Measurements from ENCODE around the gene MAGOH.

Gene MAGOH

DNA sequence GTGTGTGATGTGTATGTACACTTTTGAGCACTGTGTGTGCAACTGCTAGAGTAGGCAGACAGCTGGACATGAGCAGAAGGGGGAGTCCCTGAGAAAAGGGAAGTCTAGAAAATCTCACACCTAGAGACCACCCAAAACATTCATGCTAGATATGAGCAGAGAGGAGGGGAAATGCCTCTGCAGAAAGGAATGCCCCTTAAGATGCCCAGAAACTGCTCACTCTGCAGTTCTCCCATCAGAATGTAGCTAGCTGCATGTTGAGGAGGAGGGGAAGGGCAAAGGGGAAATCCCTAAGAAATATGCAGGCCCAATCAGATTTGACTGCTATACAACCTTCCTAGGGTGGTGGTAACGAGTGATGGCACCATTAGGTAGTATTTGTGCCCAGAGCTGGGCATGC, 31.8 kb upstream of the MAGOH start:
- no peak for DNase-seq

- no peak for DNase-seq
These were observed 29.4 kb upstream of the MAGOH start for GRCh38 chr1:53267761-53268160.

DNA sequence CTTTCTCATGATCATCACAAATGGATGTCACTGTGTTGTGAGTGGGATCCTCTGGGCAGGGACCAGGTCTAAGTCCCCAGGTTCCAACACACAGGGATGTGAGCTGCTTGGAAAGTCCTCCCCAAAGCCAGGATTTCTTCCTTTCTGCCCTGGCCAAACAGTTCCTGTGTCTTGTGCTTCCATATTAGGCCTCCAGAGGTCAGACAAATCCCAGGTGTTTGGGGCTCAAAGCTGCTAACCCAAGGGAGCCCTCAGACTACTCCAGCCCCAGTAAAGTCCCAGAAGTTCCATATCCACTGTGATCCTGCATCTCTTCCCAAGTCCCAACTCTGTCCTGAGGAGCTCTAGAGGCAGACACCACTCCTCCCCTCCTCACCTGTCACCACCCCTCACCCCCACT, 27.7 kb upstream of the MAGOH start:
- DNase-seq: no peak

- DNase-seq: no peak
These were observed 27.3 kb upstream of the MAGOH start for GRCh38 chr1:53265581-53265980.

- no peak for DNase-seq
These were observed 25.7 kb upstream of the MAGOH start for GRCh38 chr1:53264048-53264447.

DNA sequence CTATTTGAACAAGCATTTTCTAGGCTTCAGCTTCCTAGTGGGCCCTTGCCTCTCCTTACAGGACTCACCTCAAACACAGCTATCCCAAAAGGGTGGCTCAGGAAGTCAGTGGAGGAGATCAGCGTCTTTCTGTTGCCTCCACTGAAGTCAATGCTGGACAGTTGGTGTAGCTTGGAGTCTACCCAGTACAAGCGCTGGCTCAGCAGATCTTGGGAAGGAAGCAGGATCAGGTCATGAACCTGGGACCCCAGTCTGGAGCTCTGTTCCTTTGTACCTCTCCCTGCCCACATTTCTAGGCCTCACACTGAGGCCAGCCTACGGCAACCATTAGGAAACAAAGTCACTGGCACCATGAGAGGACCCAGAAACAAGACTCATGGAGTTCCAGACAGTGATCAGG, 23.7 kb upstream of the MAGOH start:
- DNase-seq: no peak

DNA sequence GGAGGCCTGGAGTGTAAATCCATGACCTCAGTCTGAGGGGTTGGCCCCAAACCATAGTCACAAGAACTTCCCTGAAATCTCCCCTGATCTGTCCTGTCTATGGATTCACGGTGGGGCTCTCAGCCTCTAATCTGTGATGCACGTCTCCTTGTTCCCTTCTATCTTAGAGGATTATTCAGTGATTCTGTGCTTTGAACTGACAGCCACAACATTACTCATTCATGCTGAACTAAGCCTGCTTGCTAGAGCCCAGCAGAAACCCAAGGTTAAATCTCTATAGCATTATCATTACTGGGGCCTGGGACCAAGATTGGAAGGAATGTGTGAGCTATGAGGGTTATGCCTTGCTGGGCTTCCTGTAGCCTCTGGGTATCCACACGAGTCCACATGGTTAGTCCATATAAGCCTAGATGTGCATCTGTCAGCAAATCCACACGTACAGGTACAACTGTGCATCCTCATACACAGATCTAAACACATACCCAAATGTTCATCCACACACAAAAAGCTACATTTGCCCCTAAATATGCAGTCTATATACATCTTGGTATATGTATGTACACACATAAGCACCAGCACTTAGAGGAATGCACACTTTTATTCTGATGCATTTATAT, 22.4 kb upstream of the MAGOH start:
- no peak for DNase-seq

GRCh38 chr1:53259932-53260331, 21.6 kb upstream of the MAGOH start:
- no peak for DNase-seq

DNA sequence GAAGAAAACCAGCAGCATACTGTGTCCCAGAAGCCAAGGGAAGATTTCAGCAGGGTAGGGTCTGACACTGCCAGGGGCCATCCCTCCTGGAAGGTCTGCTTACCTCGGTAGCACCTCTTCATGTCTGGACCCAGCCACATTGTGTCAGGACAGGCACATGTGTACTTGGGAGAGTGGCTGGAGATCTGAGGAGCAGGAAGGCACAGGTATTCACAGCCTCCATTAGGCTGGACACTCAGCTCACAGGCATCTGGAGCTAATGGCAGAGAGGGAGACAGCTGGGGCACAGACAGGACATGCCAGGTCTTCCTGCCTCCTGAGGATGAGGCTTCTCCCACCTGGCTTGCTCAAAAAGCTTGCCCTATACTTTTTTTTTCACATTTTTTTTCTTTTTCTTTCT, 19.9 kb upstream of the MAGOH start:
- DNase-seq: no peak

DNA sequence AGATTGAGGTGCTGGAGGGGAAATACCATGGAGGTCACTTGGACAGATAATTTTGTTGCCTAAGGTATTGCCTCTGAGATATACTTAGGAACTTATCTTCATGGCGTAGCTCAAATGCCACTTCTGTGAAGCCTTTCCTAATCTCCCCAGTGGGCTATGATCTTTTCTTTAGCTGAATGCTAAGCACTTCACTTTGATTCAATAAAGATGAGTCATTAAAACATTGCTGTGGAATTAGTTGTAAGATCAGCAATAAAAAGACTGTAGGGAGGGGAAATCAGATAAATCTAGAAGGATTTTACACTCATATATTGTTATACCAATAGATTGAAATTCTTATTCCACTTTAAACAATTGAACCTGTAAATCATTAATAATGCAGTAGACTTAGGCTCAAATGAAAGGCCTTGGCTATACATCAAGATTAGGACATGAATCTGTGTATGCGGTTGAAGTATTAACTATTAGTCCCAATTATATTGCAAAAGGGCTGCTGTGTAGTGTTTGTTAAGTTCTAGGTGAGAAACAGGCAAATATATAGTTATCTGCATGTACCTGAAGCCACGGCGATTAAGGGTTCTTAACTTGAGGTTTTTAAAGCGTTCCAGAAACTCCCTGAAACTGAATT, 19.2 kb upstream of the MAGOH start:
- DNase-seq: no peak

GRCh38 chr1:53256511-53257453, 18.5 kb upstream of the MAGOH start:
- no peak for DNase-seq

DNA sequence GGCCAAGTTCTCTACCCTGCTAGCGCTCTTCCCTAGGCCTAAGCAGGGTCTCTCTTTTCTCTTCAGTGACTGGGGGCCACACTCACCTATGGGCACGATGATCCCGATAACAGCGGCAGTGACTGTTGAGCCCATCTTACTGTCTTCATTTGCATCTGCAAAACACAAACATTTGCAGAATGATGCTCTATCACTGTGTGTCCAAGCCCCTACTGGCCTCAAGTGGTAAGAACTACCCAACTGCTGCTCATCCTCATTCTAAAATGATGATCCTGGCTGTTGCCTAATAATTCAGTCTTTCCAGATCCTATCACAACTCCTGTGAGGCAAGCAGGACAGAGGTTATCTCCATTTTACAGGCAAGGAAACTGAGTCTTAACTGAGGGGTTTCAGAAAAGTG, 16.7 kb upstream of the MAGOH start:
- DNase-seq: no peak

DNA sequence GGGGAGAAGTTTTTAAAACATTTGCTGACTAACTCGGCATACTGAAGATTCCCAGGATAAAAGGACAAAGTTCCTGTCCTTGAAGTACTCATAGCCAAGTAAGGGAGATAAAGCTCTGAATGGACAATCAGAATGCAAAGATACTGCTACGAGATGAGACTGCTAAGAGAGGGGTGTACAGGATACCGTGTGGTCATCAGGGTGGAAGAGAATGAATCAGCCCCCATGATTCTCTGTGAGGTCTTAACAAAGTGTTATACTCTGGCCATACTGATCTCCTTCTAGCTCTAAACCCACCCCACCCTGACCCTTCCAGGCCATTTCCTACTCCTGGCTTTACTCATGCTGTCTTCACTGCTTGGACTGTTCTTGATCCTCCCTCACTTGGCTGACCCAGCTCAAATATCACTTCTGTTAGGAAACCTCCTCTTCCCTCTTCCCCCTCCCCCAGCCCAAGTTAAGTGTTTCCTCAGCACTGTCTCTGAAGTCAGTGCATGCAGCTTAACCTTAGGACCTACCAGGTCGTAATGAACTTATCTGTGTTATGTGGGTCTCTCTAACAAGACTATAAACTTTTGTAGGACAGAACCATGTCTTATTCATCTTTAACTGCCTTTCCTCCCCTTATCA, 15.8 kb upstream of the MAGOH start:
- no peak for DNase-seq

DNA sequence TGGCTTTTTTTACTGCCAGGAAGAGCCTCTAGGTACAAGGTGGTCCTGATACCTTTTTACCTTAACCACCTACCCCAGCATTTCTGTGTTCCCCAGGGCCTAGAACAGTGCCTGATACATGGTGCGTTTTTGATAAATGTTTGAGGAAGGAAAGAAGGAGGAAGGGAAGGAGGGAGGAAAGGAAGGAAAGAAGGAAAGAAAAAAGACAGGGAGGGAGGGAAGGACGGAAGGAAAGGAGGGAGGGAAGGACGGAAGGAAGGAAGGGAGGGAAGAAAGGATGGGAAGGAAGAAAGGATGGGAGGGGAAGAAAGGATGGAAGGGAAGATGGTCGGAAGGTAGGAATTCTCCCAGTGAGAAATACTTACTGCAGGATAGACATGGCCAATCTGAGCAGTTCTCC, 12.0 kb upstream of the MAGOH start:
- no peak for DNase-seq

GRCh38 chr1:53249706-53250105, 11.4 kb upstream of the MAGOH start:
- DNase-seq: no peak

DNA sequence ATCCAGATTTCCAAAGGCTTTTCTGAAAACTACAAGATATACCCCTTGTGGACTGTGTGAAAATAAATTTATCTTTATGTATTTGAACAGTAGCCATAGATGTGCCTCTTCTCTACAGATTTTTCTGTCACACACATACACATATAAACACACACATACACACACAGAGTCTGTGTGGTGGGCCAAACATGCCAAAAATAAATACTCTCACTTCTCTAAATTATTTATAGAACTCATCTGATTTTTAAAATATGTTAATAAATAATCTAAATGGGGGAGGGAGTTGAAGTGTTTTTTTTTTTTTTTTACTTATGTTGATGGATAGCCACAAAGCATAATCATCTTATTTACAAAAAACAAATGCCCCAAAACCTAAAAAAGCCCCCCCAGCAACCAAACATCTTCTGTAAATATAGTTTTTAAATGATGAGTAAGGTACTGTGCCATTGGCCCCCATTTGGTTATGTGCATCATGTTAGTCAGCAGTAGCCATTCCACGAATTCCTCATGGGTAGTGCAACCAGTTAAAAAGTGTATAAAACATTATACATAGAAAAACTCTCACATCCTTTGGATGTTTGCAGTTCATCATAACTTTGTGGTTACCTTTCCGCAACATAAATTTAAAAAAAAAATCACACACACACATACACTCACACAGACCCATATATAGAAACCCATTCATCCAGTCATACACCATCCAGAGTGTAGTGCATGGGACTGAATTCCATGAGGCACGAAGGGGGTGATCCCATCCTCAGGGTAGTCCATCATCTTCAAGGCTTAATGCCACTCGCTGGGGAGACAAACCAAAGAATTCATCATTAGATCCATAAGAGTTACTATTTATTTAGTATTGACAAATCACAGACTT, 8.2 kb upstream of the MAGOH start:
- no peak for DNase-seq

DNA sequence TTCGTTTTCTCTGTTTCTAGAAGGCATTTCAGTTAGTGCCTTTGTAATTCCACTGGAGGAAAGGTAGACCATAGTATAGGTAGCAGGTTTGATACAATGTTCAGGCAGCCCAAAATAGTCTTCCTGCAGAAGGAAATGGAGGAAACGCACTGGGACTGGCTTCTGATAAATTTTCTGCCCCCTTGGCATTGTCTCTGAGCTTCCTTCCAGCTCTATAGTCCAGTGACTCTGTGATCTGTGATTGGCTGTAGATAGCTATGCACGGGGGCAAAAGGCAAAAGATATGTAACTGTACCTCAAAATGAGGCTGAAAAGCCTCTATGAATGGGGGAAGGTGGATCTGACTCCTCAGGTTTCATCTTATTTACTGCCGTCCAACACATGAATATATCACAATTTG, 5.8 kb upstream of the MAGOH start:
- DNase-seq: no peak

DNA sequence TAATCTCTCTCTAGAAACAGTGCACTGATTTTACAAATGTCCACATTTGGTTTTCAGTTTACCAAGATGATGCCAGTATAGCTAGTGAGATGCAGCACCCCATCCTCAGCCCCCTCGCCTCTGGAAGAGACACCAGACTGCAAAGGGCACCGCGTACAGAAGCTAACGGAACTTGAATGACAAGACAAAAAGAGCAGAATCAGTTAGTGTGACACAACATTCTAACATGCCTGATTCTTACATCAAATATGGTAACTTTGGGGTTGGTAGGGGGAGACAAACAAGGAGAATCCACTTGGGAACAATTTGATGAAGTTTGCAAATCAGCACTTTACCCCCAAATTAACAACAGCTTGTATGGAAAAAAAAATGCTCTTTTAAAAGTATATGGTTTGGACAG, 4.1 kb upstream of the MAGOH start:
- no peak for DNase-seq

- DNase-seq: no peak
These were observed 3.5 kb upstream of the MAGOH start for GRCh38 chr1:53241828-53242227.

DNA sequence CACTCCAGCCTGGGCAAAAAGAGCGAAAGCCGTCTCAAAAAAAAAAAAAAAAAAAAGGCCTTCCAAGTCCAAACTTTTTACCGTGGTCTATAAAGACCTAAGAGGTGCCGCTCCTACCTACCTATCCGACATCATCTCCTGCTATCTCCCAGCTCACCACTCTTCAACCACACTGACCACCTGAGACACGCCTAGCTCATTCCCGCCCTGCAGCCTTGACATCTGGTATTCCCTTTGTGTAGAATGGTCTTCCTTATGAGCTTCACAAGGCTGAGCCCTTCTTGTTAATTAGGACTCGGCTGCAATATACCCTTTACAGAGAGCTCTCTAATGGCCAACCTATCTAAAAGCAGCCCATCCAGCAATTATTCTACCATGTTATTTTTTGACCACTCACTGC, 680 bp downstream of the MAGOH start:
- no peak for DNase-seq

- DNase-seq: no peak
These were observed 17.4 kb downstream of the MAGOH start for GRCh38 chr1:53220962-53221286.

- peak; percentile 84 for DNase-seq
These were observed 18.0 kb downstream of the MAGOH start, which contains the start of gene CZIB for GRCh38 chr1:53220171-53220961. CZIB (minus strand) TSS chr1:53220634; CDS start chr1:53220575, 59 bp downstream.

Data from SHP77 treated with DMSO at 0.1 percent for 48 hours (cell line).